CD8-positive, alpha-beta memory T cell (primary cell): ENCODE data around the gene JMJD4. TPM values are rescaled to one million over a fixed set of nuclear protein-coding genes. Genes with fewer than 3 reads are reported as not detected.

Experiments used
- CTCF ChIA-PET: fragments of 350-600 bp; sonication (Branson Sonifier 250); formaldehyde crosslinking; loops from one replicate; lab custom pipeline; 2021; ENCODE audit warnings: antibody characterized with exemption; lab: Charles Lee
- POLR2A ChIA-PET: fragments of 350-600 bp; sonication (Branson Sonifier 250); formaldehyde crosslinking; loops from one replicate; lab custom pipeline; 2021; ENCODE audit warnings: antibody characterized with exemption; lab: Charles Lee
- DNase-seq, 5 donors: peaks; one replicate each; pipeline versions ENCODE4 v3.0.0 to v3.0.0-alpha.2; 2020 to 2022; ENCODE audit warnings: mixed read lengths in 1 of 5
- H3K27ac ChIP-seq: one replicate; pipeline ENCODE4 v1.7.0; 2013; ENCODE audit warnings: low read depth, mild to moderate bottlenecking, low read length, moderate library complexity
- H3K27me3 ChIP-seq: 2 replicates; pipeline ENCODE4 v1.7.0; 2013; ENCODE audit warnings: low read length, mild to moderate bottlenecking; ENCODE audit not compliant: insufficient read depth, poor library complexity, severe bottlenecking
- H3K36me3 ChIP-seq: 2 replicates; pipeline ENCODE4 v1.7.0; 2013; ENCODE audit warnings: mild to moderate bottlenecking, low read length, moderate library complexity; ENCODE audit not compliant: insufficient read depth
- H3K4me1 ChIP-seq: 2 replicates; pipeline ENCODE4 v1.7.0; 2013; ENCODE audit warnings: mild to moderate bottlenecking, low read length, moderate library complexity; ENCODE audit not compliant: insufficient read depth
- H3K4me3 ChIP-seq: 2 replicates; pipeline ENCODE4 v1.7.0; 2013; ENCODE audit warnings: mild to moderate bottlenecking, low read length
- H3K9me3 ChIP-seq: 2 replicates; pipeline ENCODE4 v1.7.0; 2013; ENCODE audit warnings: mild to moderate bottlenecking, low read length
- H3K27ac Mint-ChIP-seq, 8 donors: one replicate each; pipeline ENCODE4 v1.8.0; 2020 to 2021; ENCODE audit warnings: mixed read lengths in 8 of 8, mild to moderate bottlenecking in 6 of 8, inconsistent platforms in 3 of 8, moderate library complexity in 3 of 8
- H3K27me3 Mint-ChIP-seq, 2 donors: one replicate each; pipeline ENCODE4 v1.8.0; 2020 to 2021; ENCODE audit warnings: mixed read lengths in 2 of 2, mild to moderate bottlenecking in 1 of 2, moderate library complexity in 1 of 2
- H3K36me3 Mint-ChIP-seq, 3 donors: one replicate each; pipeline ENCODE4 v1.8.0; 2020 to 2021; ENCODE audit warnings: mixed read lengths in 3 of 3, inconsistent platforms in 1 of 3, mild to moderate bottlenecking in 1 of 3
- H3K4me1 Mint-ChIP-seq, 3 donors: one replicate each; pipeline ENCODE4 v1.8.0; 2020 to 2021; ENCODE audit warnings: mixed read lengths in 3 of 3, inconsistent platforms in 1 of 3, mild to moderate bottlenecking in 1 of 3
- H3K4me3 Mint-ChIP-seq, 7 donors: one replicate each; pipeline ENCODE4 v1.8.0; 2020 to 2021; ENCODE audit warnings: mixed read lengths in 7 of 7, mild to moderate bottlenecking in 6 of 7, moderate library complexity in 4 of 7, inconsistent platforms in 2 of 7
- H3K9me3 Mint-ChIP-seq, 5 donors: one replicate each; pipeline ENCODE4 v1.8.0; 2020 to 2022; ENCODE audit warnings: mixed read lengths in 5 of 5, mild to moderate bottlenecking in 3 of 5, moderate library complexity in 2 of 5, inconsistent platforms in 1 of 5
- polyA plus RNA-seq: library from polyadenylated mRNA; unstranded; fragments of 300-500 nt; fragmentation: Illumina TruSeq; gene quantifications from one replicate; pipeline ENCODE4 v1.2.3, GENCODE V29; 2021
- total RNA-seq, 2 experiments: library from RNA; stranded (reverse); gene quantifications; one replicate each; pipeline ENCODE4 v1.2.3, GENCODE V29; 2021

Gene JMJD4
- total RNA-seq (10 to 100 TPM; 23.1 to 25.8 TPM), polyA plus RNA-seq (28.0 TPM)

GRCh38 chr1:227734856-227735538 is at the start of gene JMJD4, which contains the start of gene SNAP47:
TSS of gene JMJD4 (minus strand) at chr1:227735302. CDS start at chr1:227735273, 29 bp downstream.
TSS of gene SNAP47 (plus strand) at chr1:227735435. CDS start at chr1:227747737, 12,302 bp downstream.
- Histone ChIP-seq H3K4me3 (peak within 1 kb of the TSS; percentile 47), H3K27ac (peak within 1 kb of the TSS; percentile 73), H3K4me1 (peaks cover 29% of the 10 kb centered on the region), H3K27me3 (no peaks in the 10 kb centered on the region), H3K36me3 (peaks cover 9% of the 10 kb centered on the region), H3K9me3 (no peaks in the 10 kb centered on the region)
- H3K36me3 Mint-ChIP-seq = peaks cover 0 to 24% (median 3%) of the 10 kb centered on the region in 3 donors
- H3K27ac Mint-ChIP-seq = peak within 1 kb of the TSS; percentile 84 to 98 (median 92)
- peak; percentile 86 to 94 (median 92) for DNase-seq
- H3K4me1 Mint-ChIP-seq = peaks cover 33 to 71% (median 49%) of the 10 kb centered on the region in 3 donors
- H3K27me3 Mint-ChIP-seq = no peaks in the 10 kb centered on the region
- ChIA-PET CTCF (interaction anchor here (1.4 kb wide), 1 partner anchor 29 kb away, joined by 4 read pairs; no protein-coding TSS in a partner anchor), POLR2A (interaction anchor here (0.6 to 1.1 kb wide), 2 partner anchors 28 to 31 kb away, joined by 3 to 4 read pairs; no protein-coding TSS in a partner anchor)
- H3K4me3 Mint-ChIP-seq = peak within 1 kb of the TSS; percentile 86 to 94 (median 90)
- H3K9me3 Mint-ChIP-seq = no peaks in the 10 kb centered on the region

- no peak overlapping the region for H3K27ac ChIP-seq
- H3K9me3 Mint-ChIP-seq = no peaks in the 10 kb centered on the region
- no peak for DNase-seq
- peaks cover 3 to 16% (median 3%) of the 10 kb centered on the region in 3 donors for H3K4me1 Mint-ChIP-seq
- H3K4me3 Mint-ChIP-seq = no peak overlapping the region
- ChIA-PET CTCF (no interaction called here), POLR2A (no interaction called here)
- peaks cover 0 to 23% (median 7%) of the 10 kb centered on the region in 3 donors for H3K36me3 Mint-ChIP-seq
- no peaks in the 10 kb centered on the region for H3K36me3 ChIP-seq
- H3K27me3 Mint-ChIP-seq = no peaks in the 10 kb centered on the region
- no peaks in the 10 kb centered on the region for H3K27me3 ChIP-seq
- no peak overlapping the region for H3K27ac Mint-ChIP-seq
- no peaks in the 10 kb centered on the region for H3K9me3 ChIP-seq
- peaks cover 7% of the 10 kb centered on the region for H3K4me1 ChIP-seq
- H3K4me3 ChIP-seq = no peak overlapping the region
Measured at GRCh38 chr1:227782226-227782625, 47.1 kb upstream of the JMJD4 start.

GRCh38 chr1:227781314-227781930 is 46.3 kb upstream of the JMJD4 start:
- ChIA-PET POLR2A (interaction anchor here (0.7 kb wide), 1 partner anchor 9 kb away, joined by 3 read pairs; no protein-coding TSS in a partner anchor), CTCF (no interaction called here)
- no peak overlapping the region for H3K27ac ChIP-seq
- Mint-ChIP-seq H3K27me3 (no peaks in the 10 kb centered on the region), H3K36me3 (peaks cover 0 to 30% (median 7%) of the 10 kb centered on the region in 3 donors), H3K4me1 (peaks cover 0 to 12% (median under 1%) of the 10 kb centered on the region in 3 donors), H3K27ac (no peak overlapping the region), H3K4me3 (no peak overlapping the region), H3K9me3 (no peaks in the 10 kb centered on the region)
- H3K9me3 ChIP-seq = no peaks in the 10 kb centered on the region
- no peaks in the 10 kb centered on the region for H3K4me1 ChIP-seq
- H3K36me3 ChIP-seq = peaks cover 3% of the 10 kb centered on the region
- H3K4me3 ChIP-seq = no peak overlapping the region
- no peaks in the 10 kb centered on the region for H3K27me3 ChIP-seq
- no peak for DNase-seq

DNA sequence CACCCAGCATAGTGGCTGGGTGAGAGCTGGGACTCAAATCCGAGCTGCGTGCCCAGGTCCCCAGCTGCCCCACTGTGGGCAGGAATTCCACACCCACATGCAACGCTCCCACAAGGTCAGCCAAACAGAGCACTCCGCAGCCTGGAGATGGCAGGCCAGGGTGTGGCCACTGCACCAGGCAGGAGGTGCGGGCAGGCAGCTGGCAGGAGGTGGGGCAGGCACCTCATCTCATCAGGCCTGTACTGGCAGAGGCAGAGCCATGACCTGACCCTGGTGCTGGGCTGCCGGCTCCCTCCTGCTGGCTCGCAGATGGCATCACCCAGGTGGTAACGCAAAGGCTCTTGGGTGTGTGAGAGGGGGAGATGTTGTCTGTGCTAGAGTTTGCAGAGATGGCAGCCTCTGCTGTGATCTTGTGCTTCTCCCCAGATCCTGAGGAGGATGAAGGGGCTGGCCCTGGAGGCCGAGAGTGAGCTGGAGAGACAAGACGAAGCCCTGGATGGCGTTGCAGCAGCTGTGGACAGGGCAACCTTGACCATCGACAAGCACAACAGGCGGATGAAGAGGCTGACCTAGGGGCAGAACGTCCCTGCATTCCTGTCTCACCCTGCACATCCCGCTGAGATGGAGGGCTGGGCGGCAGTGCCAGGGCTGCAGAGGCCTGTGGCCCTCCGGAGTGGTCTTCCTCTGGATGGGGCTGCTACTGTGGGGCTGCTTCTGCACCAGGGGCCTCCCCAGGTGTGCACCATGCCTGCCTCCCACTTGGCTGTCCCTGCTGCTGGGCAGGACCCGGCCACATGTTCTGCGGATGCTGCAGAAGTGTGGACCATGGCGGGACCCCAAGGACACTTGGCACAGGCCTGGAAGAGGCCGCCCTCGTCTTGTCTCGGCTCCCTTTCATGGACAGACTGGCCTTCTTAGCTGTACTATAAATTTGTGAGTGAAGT is 45.3 kb upstream of the JMJD4 start:
- Histone ChIP-seq H3K4me3 (no peak overlapping the region), H3K27ac (no peak overlapping the region), H3K4me1 (no peaks in the 10 kb centered on the region), H3K9me3 (no peaks in the 10 kb centered on the region), H3K36me3 (peaks cover 10% of the 10 kb centered on the region), H3K27me3 (no peaks in the 10 kb centered on the region)
- Mint-ChIP-seq H3K4me3 (no peak overlapping the region), H3K4me1 (peaks cover 0 to 13% (median 6%) of the 10 kb centered on the region in 3 donors), H3K9me3 (no peaks in the 10 kb centered on the region), H3K27ac (no peak overlapping the region), H3K36me3 (peaks cover 0 to 35% (median 9%) of the 10 kb centered on the region in 3 donors), H3K27me3 (no peaks in the 10 kb centered on the region)
- no peak for DNase-seq
- POLR2A ChIA-PET = no interaction called here
- CTCF ChIA-PET = interaction anchor here (1.5 kb wide), 1 partner anchor 14 kb away, joined by 4 read pairs; no protein-coding TSS in a partner anchor

DNA sequence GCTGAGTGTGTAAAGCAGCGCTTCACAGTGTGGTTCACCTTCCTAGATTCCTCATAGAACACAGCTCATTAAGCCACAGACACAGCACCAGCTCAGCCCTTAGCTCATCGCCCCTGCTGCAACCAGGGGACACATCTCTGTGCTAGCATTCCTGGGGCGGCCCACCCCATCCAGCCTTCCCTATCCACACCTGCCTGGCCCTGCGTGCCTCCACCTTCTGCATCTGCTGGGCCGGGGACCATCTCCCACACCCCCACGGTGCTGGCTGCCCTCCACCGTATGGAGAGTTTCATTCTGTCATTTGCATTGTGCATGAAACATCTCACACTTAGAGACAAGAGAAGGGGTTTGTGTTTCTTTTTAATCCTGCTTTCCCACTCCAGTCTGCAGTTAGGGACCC is 44.6 kb upstream of the JMJD4 start:
- Histone ChIP-seq H3K27me3 (no peaks in the 10 kb centered on the region), H3K4me3 (no peak overlapping the region), H3K9me3 (no peaks in the 10 kb centered on the region), H3K4me1 (peaks cover 3% of the 10 kb centered on the region), H3K36me3 (peaks cover 10% of the 10 kb centered on the region), H3K27ac (no peak overlapping the region)
- peaks cover 2 to 20% (median 8%) of the 10 kb centered on the region in 3 donors for H3K4me1 Mint-ChIP-seq
- H3K27me3 Mint-ChIP-seq = no peaks in the 10 kb centered on the region
- POLR2A ChIA-PET = no interaction called here
- no peak overlapping the region for H3K4me3 Mint-ChIP-seq
- peaks cover 0 to 35% (median 9%) of the 10 kb centered on the region in 3 donors for H3K36me3 Mint-ChIP-seq
- CTCF ChIA-PET = interaction anchor here (1.2 to 1.5 kb wide), 2 partner anchors 8 to 14 kb away, joined by 3 to 4 read pairs; no protein-coding TSS in a partner anchor
- DNase-seq = no peak
- peak overlapping the region in 1 of 8 donors; percentile 25 for H3K27ac Mint-ChIP-seq
- H3K9me3 Mint-ChIP-seq = no peaks in the 10 kb centered on the region

- Histone ChIP-seq H3K27me3 (no peaks in the 10 kb centered on the region), H3K9me3 (no peaks in the 10 kb centered on the region), H3K27ac (no peak overlapping the region), H3K4me3 (no peak overlapping the region), H3K36me3 (peaks cover 10% of the 10 kb centered on the region), H3K4me1 (peaks cover 10% of the 10 kb centered on the region)
- Mint-ChIP-seq H3K27ac (peak overlapping the region in 1 of 8 donors; percentile 2), H3K36me3 (peaks cover 0 to 37% (median 9%) of the 10 kb centered on the region in 3 donors), H3K27me3 (no peaks in the 10 kb centered on the region), H3K4me3 (no peak overlapping the region), H3K9me3 (no peaks in the 10 kb centered on the region), H3K4me1 (peaks cover 9 to 26% (median 14%) of the 10 kb centered on the region in 3 donors)
- ChIA-PET CTCF (interaction anchor here (1.2 kb wide), 1 partner anchor 9 kb away, joined by 3 read pairs; no protein-coding TSS in a partner anchor), POLR2A (interaction anchor here (1.0 kb wide), 1 partner anchor 13 kb away, joined by 3 read pairs; no protein-coding TSS in a partner anchor)
- DNase-seq = no peak
Measured at GRCh38 chr1:227779021-227779441, 43.9 kb upstream of the JMJD4 start.

DNA sequence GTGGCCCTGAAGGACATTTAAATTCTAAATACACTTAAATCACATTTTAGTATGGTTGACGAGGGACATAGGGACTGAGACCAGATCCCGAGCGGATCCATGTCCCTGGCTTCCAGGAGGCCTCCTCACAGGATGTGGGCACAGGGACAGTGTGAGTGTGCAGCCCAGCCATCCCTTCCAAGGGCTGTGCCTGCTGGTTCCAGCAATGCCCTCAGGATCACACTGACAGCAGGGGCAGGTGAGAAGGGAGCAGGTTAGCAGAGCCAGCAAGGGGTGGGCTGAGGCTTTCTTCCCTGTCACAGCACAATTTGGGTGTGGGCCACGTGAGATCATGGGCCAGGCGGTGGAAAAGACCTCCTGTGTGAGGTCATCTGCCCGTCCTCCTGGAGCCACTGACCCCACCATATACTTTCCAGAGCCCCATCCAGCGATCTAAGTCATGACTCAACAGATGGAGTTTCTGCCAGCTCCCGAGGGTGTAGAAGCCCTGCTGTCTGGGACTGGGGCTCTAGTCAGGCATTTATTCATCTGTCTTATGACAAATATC is 43.4 kb upstream of the JMJD4 start:
- ChIA-PET CTCF (interaction anchor here (1.2 to 1.4 kb wide), 3 partner anchors 9 to 16 kb away, joined by 3 to 5 read pairs (median 5); no protein-coding TSS in a partner anchor), POLR2A (interaction anchor here (1.0 kb wide), 1 partner anchor 12 kb away, joined by 3 read pairs; no protein-coding TSS in a partner anchor)
- Histone ChIP-seq H3K4me1 (peaks cover 16% of the 10 kb centered on the region), H3K27me3 (no peaks in the 10 kb centered on the region), H3K36me3 (peaks cover 10% of the 10 kb centered on the region), H3K9me3 (no peaks in the 10 kb centered on the region), H3K4me3 (no peak overlapping the region), H3K27ac (no peak overlapping the region)
- Mint-ChIP-seq H3K27ac (peak overlapping the region in 1 of 8 donors; percentile 2), H3K36me3 (peaks cover 0 to 37% (median 12%) of the 10 kb centered on the region in 3 donors), H3K9me3 (no peaks in the 10 kb centered on the region), H3K4me1 (peaks cover 15 to 32% (median 19%) of the 10 kb centered on the region in 3 donors), H3K27me3 (no peaks in the 10 kb centered on the region), H3K4me3 (no peak overlapping the region)
- DNase-seq = no peak
